Spleen (tissue), 7 donors: Measurements from ENCODE around the gene DDX3X.

Experiments
- POLR2A ChIP-seq, 3 donors: fragments of 450-650 bp; IDR thresholded peaks; one replicate each; pipeline ENCODE4 v1.5.1; 2017; ENCODE audit warnings: antibody characterized with exemption in 3 of 3, mild to moderate bottlenecking in 1 of 3
- POLR2AphosphoS5 ChIP-seq, 3 donors: sonication (generic); formaldehyde crosslinking; IDR thresholded peaks; one replicate each; pipeline ENCODE4 v1.5.1; 2017; ENCODE audit warnings: antibody characterized with exemption in 3 of 3
- TF ChIP-seq, protein P1 (sequence below), 11 experiments: fragments of 200-600 bp in 7 of 11; fragments of 450-650 bp in 4 of 11; sonication (generic) in 4 of 11; IDR thresholded peaks in 8 of 11; conservative IDR thresholded peaks in 3 of 11; 1 replicate in 7 of 11; 2 replicates in 4 of 11; pipeline versions ENCODE4 v1.4.0 to v1.8.0; 2016 to 2021; ENCODE audit warnings: antibody characterized with exemption in 11 of 11, inconsistent platforms in 4 of 11, mild to moderate bottlenecking in 1 of 11
- donor health status: DM: no; HTN: no; CAD: no; lungs with moderate emphysema.
- donor health status: DM: no; HTN: no; CAD: no.
- donor health status: DM: no; HTN: no; CAD: no.

- TF ChIP-seq POLR2A (IDR thresholded peaks at IDR 0.05) = no peak
- TF ChIP-seq, protein P1, sequence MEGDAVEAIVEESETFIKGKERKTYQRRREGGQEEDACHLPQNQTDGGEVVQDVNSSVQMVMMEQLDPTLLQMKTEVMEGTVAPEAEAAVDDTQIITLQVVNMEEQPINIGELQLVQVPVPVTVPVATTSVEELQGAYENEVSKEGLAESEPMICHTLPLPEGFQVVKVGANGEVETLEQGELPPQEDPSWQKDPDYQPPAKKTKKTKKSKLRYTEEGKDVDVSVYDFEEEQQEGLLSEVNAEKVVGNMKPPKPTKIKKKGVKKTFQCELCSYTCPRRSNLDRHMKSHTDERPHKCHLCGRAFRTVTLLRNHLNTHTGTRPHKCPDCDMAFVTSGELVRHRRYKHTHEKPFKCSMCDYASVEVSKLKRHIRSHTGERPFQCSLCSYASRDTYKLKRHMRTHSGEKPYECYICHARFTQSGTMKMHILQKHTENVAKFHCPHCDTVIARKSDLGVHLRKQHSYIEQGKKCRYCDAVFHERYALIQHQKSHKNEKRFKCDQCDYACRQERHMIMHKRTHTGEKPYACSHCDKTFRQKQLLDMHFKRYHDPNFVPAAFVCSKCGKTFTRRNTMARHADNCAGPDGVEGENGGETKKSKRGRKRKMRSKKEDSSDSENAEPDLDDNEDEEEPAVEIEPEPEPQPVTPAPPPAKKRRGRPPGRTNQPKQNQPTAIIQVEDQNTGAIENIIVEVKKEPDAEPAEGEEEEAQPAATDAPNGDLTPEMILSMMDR (IDR thresholded peaks at IDR 0.05 in 8 of 11, conservative IDR thresholded peaks at IDR 0.05 in 3 of 11) = no peak
- no peak for TF ChIP-seq POLR2AphosphoS5 (IDR thresholded peaks at IDR 0.05)
Observed at GRCh38 chrX:41382714-41383645, 49.0 kb downstream of the DDX3X start.
